Measurements from ENCODE around the gene RFLNA. TPM values are rescaled to one million over a fixed set of nuclear protein-coding genes. Genes with fewer than 3 reads are reported as not detected.
A peak's percentile ranks its signal among the peaks of the same experiment; 100 is the strongest.

RFLNA gene
- total and polyA plus RNA-seq, 2 of the 13 experiments (the other 11 are each of a cell fraction or from before 2014, with no cell fraction given), result not detected

DNA sequence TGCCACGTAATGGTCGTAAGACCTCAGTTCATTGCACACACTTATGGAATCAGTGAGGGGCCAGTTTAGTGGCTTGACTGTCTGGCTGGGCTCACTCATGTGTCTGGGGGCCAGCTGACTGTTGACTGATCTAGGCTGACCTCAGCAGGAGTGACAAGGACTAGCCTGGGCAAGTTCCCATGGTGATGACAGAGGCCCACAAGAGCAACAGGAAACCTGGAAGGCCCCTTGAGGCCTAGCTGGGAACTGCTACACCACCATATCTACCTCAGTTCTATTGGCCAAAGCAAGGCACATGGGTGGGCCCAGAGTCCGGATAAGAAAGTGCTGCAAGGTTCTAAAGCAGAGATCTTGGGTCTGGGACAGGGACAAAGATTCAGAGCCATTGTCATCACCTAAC, 21.3 kb upstream of the RFLNA start (continued):
- TF ChIP-seq, protein P1, sequence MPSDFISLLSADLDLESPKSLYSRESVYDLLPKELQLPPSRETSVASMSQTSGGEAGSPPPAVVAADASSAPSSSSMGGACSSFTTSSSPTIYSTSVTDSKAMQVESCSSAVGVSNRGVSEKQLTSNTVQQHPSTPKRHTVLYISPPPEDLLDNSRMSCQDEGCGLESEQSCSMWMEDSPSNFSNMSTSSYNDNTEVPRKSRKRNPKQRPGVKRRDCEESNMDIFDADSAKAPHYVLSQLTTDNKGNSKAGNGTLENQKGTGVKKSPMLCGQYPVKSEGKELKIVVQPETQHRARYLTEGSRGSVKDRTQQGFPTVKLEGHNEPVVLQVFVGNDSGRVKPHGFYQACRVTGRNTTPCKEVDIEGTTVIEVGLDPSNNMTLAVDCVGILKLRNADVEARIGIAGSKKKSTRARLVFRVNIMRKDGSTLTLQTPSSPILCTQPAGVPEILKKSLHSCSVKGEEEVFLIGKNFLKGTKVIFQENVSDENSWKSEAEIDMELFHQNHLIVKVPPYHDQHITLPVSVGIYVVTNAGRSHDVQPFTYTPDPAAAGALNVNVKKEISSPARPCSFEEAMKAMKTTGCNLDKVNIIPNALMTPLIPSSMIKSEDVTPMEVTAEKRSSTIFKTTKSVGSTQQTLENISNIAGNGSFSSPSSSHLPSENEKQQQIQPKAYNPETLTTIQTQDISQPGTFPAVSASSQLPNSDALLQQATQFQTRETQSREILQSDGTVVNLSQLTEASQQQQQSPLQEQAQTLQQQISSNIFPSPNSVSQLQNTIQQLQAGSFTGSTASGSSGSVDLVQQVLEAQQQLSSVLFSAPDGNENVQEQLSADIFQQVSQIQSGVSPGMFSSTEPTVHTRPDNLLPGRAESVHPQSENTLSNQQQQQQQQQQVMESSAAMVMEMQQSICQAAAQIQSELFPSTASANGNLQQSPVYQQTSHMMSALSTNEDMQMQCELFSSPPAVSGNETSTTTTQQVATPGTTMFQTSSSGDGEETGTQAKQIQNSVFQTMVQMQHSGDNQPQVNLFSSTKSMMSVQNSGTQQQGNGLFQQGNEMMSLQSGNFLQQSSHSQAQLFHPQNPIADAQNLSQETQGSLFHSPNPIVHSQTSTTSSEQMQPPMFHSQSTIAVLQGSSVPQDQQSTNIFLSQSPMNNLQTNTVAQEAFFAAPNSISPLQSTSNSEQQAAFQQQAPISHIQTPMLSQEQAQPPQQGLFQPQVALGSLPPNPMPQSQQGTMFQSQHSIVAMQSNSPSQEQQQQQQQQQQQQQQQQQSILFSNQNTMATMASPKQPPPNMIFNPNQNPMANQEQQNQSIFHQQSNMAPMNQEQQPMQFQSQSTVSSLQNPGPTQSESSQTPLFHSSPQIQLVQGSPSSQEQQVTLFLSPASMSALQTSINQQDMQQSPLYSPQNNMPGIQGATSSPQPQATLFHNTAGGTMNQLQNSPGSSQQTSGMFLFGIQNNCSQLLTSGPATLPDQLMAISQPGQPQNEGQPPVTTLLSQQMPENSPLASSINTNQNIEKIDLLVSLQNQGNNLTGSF (CRISPR knock-in tag; IDR thresholded peaks at IDR 0.05), result no peak
- TF ChIP-seq FOXA3 (CRISPR knock-in tag; IDR thresholded peaks at IDR 0.05) (peak; percentile 47; the same call in 1 of the 2 replicates), KDM5A (IDR thresholded peaks at IDR 0.05; ENCODE audit: borderline replicate concordance, low read length) (no peak), RNF2 (conservative IDR thresholded peaks at IDR 0.05; ENCODE audit: low read depth) (no peak), THAP11 (CRISPR knock-in tag; IDR thresholded peaks at IDR 0.05) (peak; percentile 41; the same call in 1 of the 2 replicates), MYNN (CRISPR knock-in tag; IDR thresholded peaks at IDR 0.05; ENCODE audit: low read depth) (no peak), ZNF660 (CRISPR knock-in tag; IDR thresholded peaks at IDR 0.05; ENCODE audit: borderline replicate concordance, low read depth) (no peak), MTF2 (CRISPR knock-in tag; IDR thresholded peaks at IDR 0.05; ENCODE audit: borderline replicate concordance) (no peak), SNRNP70 (IDR thresholded peaks at IDR 0.05; ENCODE audit: low read depth, low read length) (no peak), GATAD2A (CRISPR knock-in tag; IDR thresholded peaks at IDR 0.05) (0 out of 2 replicates have a peak, but pooled peaks have one; percentile 34), RBM39 (IDR thresholded peaks at IDR 0.05; ENCODE audit: low read depth, low read length, poor library complexity, severe bottlenecking) (no peak), MAFF (IDR thresholded peaks at IDR 0.05; ENCODE audit: low read depth, low read length) (0 out of 2 replicates have a peak, but pooled peaks have one; percentile 17), HNF4A (CRISPR knock-in tag; IDR thresholded peaks at IDR 0.05) (peak; percentile 35; the same call in 1 of the 2 replicates), ARID2 (CRISPR knock-in tag; IDR thresholded peaks at IDR 0.05; ENCODE audit: borderline replicate concordance) (0 out of 2 replicates have a peak, but pooled peaks have one; percentile 36), ZNF644 (CRISPR knock-in tag; IDR thresholded peaks at IDR 0.05; ENCODE audit: low read depth) (peak; percentile 75), ZEB1 (IDR thresholded peaks at IDR 0.05; ENCODE audit: insufficient replicate concordance, low read depth) (no peak), PPARG (CRISPR knock-in tag; conservative IDR thresholded peaks at IDR 0.05) (no peak), NCOA2 (CRISPR knock-in tag; IDR thresholded peaks at IDR 0.05) (peak; percentile 37; the same call in 1 of the 2 replicates), KLF16 (CRISPR knock-in tag; IDR thresholded peaks at IDR 0.05) (no peak), HDAC6 (IDR thresholded peaks at IDR 0.05; ENCODE audit: low read depth, low read length) (no peak)
- TF ChIP-seq, protein P2, sequence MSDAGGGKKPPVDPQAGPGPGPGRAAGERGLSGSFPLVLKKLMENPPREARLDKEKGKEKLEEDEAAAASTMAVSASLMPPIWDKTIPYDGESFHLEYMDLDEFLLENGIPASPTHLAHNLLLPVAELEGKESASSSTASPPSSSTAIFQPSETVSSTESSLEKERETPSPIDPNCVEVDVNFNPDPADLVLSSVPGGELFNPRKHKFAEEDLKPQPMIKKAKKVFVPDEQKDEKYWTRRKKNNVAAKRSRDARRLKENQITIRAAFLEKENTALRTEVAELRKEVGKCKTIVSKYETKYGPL (CRISPR knock-in tag; IDR thresholded peaks at IDR 0.05), result no peak
- TF ChIP-seq, protein P3, sequence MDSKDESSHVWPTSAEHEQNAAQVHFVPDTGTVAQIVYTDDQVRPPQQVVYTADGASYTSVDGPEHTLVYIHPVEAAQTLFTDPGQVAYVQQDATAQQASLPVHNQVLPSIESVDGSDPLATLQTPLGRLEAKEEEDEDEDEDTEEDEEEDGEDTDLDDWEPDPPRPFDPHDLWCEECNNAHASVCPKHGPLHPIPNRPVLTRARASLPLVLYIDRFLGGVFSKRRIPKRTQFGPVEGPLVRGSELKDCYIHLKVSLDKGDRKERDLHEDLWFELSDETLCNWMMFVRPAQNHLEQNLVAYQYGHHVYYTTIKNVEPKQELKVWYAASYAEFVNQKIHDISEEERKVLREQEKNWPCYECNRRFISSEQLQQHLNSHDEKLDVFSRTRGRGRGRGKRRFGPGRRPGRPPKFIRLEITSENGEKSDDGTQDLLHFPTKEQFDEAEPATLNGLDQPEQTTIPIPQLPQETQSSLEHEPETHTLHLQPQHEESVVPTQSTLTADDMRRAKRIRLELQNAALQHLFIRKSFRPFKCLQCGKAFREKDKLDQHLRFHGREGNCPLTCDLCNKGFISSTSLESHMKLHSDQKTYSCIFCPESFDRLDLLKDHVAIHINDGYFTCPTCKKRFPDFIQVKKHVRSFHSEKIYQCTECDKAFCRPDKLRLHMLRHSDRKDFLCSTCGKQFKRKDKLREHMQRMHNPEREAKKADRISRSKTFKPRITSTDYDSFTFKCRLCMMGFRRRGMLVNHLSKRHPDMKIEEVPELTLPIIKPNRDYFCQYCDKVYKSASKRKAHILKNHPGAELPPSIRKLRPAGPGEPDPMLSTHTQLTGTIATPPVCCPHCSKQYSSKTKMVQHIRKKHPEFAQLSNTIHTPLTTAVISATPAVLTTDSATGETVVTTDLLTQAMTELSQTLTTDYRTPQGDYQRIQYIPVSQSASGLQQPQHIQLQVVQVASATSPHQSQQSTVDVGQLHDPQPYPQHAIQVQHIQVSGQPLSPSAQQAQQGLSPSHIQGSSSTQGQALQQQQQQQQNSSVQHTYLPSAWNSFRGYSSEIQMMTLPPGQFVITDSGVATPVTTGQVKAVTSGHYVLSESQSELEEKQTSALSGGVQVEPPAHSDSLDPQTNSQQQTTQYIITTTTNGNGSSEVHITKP (CRISPR knock-in tag; IDR thresholded peaks at IDR 0.05; ENCODE audit: low read depth), result 0 out of 2 replicates have a peak, but pooled peaks have one; percentile 26
